Progenitor cell of endocrine pancreas (in vitro differentiated cells): ENCODE measurements around the gene EVA1A. TPM values are rescaled to one million over a fixed set of nuclear protein-coding genes. Genes with fewer than 3 reads are reported as not detected.
A peak's percentile ranks its signal among the peaks of the same experiment; 100 is the strongest.

ENCODE experiments used
- DNase-seq: peaks from one replicate; pipeline ENCODE4 v3.0.0; 2021; ENCODE audit warnings: low spot score; ENCODE audit not compliant: unreplicated experiment
- H3K27ac Mint-ChIP-seq: 2 replicates; pipeline ENCODE4 v1.8.0; 2021; ENCODE audit warnings: mild to moderate bottlenecking, moderate library complexity, mixed read lengths
- H3K27me3 Mint-ChIP-seq: 2 replicates; pipeline ENCODE4 v1.8.0; 2021; ENCODE audit warnings: mixed read lengths
- H3K36me3 Mint-ChIP-seq: 2 replicates; pipeline ENCODE4 v1.8.0; 2022; ENCODE audit warnings: mixed read lengths; ENCODE audit not compliant: insufficient read depth
- H3K4me1 Mint-ChIP-seq: 2 replicates; pipeline ENCODE4 v1.8.0; 2021; ENCODE audit warnings: low read depth, mixed read lengths
- H3K4me3 Mint-ChIP-seq: 2 replicates; pipeline ENCODE4 v1.8.0; 2021; ENCODE audit warnings: low read depth, mild to moderate bottlenecking, moderate library complexity, mixed read lengths
- H3K9me3 Mint-ChIP-seq: 2 replicates; pipeline ENCODE4 v1.8.0; 2021; ENCODE audit warnings: low read depth, mixed read lengths
- total RNA-seq: library from RNA; stranded (reverse); gene quantifications from 2 replicates; pipeline ENCODE4 v1.2.1, GENCODE V29; 2021
- TF ChIP-seq, protein P1 (sequence below): fragments of 200-600 bp; sonication (generic); IDR thresholded peaks from one replicate; pipeline ENCODE4 v1.5.0; 2021; ENCODE audit warnings: antibody characterized with exemption, mild to moderate bottlenecking; ENCODE audit not compliant: unreplicated experiment

EVA1A gene
- total RNA-seq, 1 donor from 2014 or later = 10.9 TPM

DNA sequence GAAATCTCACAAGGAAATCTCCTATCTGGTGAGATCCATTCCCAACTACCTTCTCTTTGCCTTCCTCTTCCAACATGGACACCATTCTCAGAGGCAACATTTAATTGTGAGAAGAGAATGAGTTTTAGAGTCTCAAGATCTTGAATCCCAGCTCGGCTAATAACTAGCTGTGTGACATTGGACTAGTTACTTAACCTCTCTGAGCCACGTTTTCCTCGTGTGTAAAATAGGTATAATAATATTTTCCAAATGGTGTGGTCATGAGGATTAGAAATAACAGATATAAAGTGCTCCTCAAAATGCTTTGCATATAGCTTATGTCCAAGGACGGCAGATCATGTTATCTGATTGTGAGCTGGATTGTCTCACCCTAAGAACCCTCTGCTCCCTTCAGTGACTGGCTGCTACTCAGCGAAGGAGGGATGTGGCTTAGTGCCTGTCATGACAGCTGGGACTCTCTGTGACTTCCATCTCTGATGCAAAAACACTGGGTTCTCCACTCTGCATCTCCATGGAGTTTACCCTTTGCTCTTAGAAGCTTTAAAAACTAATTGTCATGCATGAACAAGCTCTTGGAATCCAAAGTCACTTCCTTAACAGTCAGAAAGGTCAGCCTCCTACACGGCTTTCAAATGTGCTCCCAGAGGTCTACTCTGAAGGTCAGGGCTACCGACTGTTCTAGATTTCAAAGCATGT is 47.4 kb upstream of the EVA1A start:
- Mint-ChIP-seq H3K27ac (no peak overlapping the region), H3K9me3 (no peaks in the 10 kb centered on the region), H3K36me3 (no peaks in the 10 kb centered on the region), H3K27me3 (peaks cover 39% of the 10 kb centered on the region), H3K4me3 (no peak overlapping the region), H3K4me1 (no peaks in the 10 kb centered on the region)
- TF ChIP-seq, protein P1, sequence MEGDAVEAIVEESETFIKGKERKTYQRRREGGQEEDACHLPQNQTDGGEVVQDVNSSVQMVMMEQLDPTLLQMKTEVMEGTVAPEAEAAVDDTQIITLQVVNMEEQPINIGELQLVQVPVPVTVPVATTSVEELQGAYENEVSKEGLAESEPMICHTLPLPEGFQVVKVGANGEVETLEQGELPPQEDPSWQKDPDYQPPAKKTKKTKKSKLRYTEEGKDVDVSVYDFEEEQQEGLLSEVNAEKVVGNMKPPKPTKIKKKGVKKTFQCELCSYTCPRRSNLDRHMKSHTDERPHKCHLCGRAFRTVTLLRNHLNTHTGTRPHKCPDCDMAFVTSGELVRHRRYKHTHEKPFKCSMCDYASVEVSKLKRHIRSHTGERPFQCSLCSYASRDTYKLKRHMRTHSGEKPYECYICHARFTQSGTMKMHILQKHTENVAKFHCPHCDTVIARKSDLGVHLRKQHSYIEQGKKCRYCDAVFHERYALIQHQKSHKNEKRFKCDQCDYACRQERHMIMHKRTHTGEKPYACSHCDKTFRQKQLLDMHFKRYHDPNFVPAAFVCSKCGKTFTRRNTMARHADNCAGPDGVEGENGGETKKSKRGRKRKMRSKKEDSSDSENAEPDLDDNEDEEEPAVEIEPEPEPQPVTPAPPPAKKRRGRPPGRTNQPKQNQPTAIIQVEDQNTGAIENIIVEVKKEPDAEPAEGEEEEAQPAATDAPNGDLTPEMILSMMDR = no peak
- no peak for DNase-seq

DNA sequence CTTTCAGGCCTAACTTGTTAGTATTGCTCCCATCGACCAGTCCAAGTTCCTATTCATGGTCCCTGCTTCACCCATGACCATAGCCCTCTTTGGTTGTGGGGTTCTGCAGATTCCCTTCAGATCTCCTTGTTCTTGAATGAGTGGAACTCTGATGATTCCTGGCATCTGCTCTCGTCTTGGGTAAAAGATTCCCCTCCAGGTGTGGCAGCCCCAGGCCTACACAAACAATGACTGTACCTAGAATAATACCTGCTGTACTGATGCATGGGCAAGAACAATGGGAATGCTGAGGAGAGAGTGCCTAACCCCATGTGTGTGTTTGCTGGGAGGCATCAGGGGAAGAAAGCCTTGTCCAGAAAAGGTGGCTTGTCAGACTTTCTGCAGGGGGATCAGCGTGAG is 46.7 kb upstream of the EVA1A start:
- H3K36me3 Mint-ChIP-seq = no peaks in the 10 kb centered on the region
- peaks cover 34% of the 10 kb centered on the region for H3K27me3 Mint-ChIP-seq
- H3K4me1 Mint-ChIP-seq = no peaks in the 10 kb centered on the region
- H3K9me3 Mint-ChIP-seq = no peaks in the 10 kb centered on the region
- no peak overlapping the region for H3K4me3 Mint-ChIP-seq
- no peak for DNase-seq
- TF ChIP-seq, protein P1 = no peak
- peak overlapping the region; percentile 17 for H3K27ac Mint-ChIP-seq

DNA sequence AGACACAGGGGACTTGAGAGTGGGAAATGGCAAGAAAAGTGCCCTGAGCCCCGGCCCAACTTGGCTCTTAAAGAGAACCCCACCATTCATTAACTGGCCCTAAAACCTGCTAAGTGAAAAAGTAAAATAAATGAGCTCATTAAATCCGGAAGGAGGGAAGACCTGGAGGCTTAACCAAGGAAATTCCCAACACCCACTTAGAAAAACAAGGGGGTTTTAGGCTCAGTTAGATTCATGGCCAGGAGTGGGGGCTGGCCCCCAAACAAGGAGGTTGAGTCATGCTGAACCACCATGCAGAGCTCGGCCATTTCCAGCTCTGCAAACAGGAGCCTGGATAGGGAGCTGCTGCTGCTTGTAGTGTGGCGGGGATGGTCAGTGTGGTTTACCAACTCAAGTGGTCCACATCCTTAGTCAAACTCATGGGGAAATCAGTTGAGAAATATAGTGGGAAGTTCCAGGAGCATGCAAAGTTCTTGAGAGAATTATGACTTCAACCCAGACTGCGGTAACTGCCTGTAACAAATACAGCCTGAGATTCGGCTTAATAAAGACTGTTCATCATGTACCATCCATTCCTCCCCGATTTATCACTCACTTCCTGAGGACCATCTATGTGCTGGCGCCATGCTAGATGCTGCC is 46.1 kb upstream of the EVA1A start:
- Mint-ChIP-seq H3K27ac (no peak overlapping the region), H3K27me3 (peaks cover 29% of the 10 kb centered on the region), H3K36me3 (no peaks in the 10 kb centered on the region), H3K9me3 (no peaks in the 10 kb centered on the region), H3K4me1 (no peaks in the 10 kb centered on the region), H3K4me3 (no peak overlapping the region)
- no peak for DNase-seq
- TF ChIP-seq, protein P1 = no peak

DNA sequence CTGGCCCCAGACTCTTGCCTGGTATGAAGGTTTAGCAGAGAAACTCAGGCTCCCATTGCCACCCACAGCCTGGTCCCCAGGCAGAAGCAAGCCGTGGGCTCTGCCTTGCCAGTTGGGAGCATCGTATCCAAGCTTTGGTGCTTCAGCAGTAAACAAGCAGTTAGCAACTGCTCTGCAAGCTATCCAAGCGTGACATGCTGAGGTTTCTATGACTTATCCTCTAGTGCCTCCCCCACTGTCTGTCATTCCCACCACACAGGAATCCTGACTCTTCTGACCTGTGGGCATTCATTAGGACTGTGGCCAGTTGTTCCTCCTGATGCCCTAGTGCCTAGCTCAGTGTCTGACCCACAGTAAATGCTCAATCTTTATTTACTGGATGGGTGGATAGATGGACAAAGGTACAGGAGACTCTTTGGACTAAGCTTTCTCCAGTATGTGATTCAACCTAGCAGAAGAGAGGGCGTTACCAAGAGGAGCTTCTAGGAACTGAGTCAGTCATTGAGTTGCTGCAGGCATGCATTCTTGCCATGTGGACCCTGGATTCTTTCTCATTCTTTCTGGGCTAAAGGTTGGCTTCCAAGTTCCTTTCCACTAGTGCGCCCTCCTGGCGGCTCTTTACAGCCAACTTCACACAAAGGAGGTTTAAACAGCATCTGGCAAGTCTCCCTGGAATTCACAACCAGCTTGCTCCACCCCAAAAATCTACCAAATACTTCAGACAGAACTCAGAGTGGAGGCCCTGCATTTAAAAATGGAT is 45.2 kb upstream of the EVA1A start:
- no peak overlapping the region for H3K4me3 Mint-ChIP-seq
- no peak for DNase-seq
- H3K27ac Mint-ChIP-seq = no peak overlapping the region
- no peaks in the 10 kb centered on the region for H3K9me3 Mint-ChIP-seq
- TF ChIP-seq, protein P1 = no peak
- peaks cover 26% of the 10 kb centered on the region for H3K27me3 Mint-ChIP-seq
- no peaks in the 10 kb centered on the region for H3K4me1 Mint-ChIP-seq
- H3K36me3 Mint-ChIP-seq = no peaks in the 10 kb centered on the region

DNA sequence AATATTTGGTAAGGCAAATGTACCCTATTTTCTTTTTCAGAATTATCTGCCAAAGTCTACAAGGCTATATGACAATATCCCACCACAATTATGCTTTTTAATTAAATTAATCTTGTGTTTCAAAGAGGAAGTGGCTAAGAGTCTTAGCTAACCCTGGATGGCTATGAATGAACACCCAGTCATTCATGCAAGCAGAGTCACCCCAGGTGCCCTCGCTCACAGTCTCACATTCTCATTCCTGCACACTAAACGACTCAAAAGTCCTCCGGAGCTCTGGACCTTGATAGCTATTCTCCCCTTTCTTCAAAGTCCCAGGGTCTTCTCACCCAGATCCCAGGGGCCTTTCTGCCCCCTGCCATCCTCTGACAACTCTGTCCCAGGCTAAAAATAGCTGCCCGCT is 43.7 kb upstream of the EVA1A start:
- H3K27me3 Mint-ChIP-seq = peaks cover 18% of the 10 kb centered on the region
- peaks cover 2% of the 10 kb centered on the region for H3K4me1 Mint-ChIP-seq
- no peaks in the 10 kb centered on the region for H3K9me3 Mint-ChIP-seq
- H3K27ac Mint-ChIP-seq = no peak overlapping the region
- H3K4me3 Mint-ChIP-seq = no peak overlapping the region
- TF ChIP-seq, protein P1 = no peak
- no peak for DNase-seq
- no peaks in the 10 kb centered on the region for H3K36me3 Mint-ChIP-seq
